Hypothalamus (tissue), 51 donors: ENCODE measurements around the gene RUNX2.
"Not testable (repeated sequence)": the region's sequence is repeated elsewhere in the genome, so short reads cannot be mapped to it uniquely, and the experiment has no call there.

Source experiments
- DNase-seq, 51 donors: peaks; one replicate each; lab custom pipeline; 2025; lab: John Stamatoyannopoulos, UW

The RUNX2 gene

DNA sequence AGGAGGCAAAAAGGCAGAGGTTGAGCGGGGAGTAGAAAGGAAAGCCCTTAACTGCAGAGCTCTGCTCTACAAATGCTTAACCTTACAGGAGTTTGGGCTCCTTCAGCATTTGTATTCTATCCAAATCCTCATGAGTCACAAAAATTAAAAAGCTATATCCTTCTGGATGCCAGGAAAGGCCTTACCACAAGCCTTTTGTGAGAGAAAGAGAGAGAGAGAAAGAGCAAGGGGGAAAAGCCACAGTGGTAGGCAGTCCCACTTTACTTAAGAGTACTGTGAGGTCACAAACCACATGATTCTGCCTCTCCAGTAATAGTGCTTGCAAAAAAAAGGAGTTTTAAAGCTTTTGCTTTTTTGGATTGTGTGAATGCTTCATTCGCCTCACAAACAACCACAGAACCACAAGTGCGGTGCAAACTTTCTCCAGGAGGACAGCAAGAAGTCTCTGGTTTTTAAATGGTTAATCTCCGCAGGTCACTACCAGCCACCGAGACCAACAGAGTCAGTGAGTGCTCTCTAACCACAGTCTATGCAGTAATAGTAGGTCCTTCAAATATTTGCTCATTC is at the start of gene RUNX2:
TSS of gene RUNX2 (plus strand) at position 375 of the 567 bp plus-strand sequence. CDS start 397 bp downstream, outside the sequence.
- DNase-seq, result peak in 2 of 51 donors; percentile 3 to 14

DNA sequence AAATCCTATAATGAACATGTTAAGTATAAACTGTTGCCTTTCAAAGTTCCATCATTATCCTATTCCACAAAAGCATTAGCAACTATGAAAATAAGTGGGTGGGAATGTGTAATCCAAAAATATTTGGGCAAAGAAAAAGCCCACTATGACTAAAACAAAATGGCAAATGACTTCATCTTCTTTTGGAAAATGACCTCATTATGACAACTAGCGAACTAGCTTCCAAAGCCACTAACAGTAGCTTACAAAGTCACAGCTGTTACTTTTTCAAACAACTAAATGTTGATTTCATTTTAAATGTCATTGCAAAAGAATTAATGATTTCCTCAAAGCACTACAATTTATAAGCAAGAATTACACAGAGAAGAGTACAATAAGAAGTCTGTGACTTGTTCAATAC is 49.8 kb upstream of the RUNX2 start:
- no peak for DNase-seq

DNA sequence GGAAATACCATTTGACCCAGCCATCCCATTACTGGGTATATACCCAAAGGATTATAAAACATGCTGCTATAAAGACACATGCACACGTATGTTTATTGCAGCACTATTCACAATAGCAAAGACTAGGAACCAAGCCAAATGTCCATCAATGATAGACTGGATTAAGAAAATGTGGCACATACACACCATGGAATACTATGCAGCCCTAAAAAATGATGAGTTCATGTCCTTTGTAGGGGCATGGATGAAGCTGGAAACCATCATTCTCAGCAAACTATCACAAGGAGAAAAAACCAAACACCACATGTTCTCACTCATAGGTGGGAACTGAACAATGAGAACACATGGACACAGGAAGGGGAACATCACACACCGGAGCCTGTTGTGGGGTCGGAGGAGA is 41.4 kb upstream of the RUNX2 start:
- not testable (repeated sequence) for DNase-seq

DNA sequence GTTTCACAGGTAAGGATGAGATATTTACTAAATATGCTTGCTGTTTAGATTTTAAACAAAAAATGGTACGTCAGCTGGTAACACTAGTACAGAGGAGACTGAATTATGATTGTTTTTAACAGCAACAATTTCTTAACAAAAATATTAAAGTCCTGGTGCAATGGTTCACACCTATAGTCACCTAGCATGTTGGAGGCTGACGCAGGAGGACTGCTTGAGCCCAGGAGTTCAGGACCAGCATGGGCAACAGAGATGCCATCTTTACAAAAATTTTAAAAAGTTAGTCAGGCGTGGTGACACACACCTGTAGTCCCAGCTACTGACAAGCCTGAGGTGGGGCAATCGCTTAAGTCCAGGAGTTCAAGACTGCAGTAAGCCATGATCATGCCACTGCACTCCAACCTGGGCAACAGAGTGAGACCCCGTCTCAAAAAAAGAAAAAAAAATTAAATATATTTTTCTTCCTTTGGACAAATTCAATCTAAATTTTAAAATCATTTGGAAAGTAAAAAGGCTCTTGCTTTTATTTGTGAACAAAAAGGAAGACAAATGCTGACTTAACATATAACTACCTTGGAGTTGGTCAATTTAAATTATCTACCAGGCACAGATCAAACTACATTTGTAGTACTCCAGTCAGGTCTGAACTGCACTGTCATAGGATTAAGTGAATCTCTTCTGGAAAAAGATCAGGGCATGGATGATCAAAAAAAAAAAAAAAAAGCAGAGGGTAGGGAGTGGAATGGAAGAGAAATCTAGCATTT is 38.2 kb upstream of the RUNX2 start:
- no peak for DNase-seq

DNA sequence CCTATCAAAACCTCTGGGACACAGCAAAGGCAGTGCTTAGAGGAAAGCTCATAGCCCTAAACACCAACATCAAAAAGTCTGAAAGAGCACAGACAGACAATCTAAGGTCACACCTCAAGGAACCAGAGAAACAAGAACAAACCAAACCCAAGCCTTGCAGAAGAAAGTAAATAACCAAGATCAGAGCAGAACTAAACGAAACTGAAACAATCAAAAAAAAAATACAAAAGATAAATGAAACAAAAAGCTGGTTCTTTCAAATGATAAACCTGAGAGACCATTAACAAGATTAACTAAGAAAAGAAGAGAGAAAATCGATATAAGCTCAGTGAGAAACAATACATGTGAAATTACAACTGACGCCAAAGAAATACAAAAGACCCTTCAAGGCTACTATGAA is 34.8 kb upstream of the RUNX2 start:
- no peak for DNase-seq

DNA sequence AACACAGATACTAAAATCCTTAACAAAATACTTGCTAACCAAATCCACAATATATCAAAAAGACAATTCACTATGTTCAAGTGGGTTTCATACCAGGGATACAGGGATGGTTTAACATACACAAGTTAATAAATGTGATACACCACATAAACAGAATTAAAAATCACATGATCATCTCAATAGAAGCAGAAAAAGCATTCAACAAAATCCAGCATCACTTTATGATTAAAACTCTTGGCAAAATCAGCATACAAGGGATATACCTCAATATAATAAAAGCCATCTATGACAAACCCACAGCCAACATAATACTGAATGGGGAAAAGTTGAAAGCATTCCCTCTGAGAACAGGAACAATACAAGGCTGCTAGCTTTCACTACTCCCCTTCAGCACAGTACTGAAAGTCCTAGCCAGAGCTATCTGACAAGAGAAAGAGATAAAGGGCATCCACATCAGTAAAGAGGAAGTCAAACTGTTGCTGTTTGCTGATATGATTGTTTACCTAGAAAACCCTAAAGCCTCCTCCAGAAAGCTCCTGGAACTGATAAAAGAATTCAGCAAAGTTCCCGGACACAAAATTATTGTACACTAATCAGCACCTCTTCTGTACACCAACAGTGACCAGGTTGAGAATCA is 33.9 kb upstream of the RUNX2 start:
- DNase-seq, result not testable (repeated sequence)

DNA sequence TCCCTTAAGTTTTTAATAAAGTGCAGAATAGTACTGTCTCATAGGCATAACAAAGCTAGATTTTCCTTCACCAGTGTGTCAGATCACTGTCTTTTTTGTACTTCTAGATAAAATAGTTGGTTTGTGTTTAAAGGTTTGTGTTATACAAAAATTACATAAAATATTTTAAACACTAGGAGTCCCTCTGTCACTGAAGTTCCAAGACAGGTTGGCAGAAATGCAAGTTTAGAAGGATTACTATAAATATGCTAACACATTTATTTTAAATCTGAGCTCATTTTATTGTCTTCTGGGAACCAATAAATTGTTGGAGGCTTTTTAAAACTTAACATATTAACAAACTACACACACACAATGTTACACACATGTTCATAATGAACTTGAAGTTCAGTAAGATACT is 30.8 kb upstream of the RUNX2 start:
- no peak for DNase-seq

DNA sequence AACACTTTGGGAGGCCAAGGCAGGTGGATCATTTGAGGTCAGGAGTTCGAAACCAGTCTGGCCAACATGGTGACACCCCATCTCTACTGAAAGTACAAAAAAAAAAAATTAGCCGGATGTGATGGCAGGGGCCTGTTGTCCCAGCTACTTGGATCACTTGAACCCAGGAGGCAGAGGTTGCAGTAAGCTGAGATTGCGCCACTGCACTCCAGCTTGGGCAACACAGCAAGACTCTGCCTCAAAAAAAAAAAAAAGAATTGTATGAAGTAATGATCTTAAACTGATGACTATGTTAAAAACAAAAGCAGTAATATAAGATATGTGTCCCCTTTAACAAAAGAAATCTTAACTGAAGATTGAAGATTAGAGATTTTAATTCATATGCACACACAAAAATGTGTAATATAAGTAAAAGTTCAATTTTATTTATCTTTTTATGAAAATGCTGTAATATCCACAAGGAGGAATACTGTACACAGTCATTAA is 29.0 kb upstream of the RUNX2 start:
- no peak for DNase-seq

DNA sequence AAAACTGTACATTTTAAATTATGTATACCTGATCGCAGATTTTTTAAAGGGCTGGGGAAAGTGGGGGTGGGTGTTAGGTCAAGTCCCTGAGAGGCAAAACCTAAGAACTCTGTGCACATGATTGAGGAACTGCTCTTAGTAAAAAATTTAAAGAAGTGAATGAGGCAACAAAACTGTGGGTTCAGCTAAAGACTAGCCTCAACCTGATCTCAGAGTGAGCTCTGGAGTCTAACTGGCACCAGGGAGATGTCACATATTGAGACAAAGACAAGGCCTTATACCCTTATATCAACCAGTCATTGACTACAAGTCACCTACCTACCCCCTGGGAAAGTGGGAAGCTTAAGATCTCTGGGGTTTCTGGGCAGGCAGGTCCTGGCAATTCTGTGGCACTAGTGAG is 27.4 kb upstream of the RUNX2 start:
- DNase-seq, result no peak

DNA sequence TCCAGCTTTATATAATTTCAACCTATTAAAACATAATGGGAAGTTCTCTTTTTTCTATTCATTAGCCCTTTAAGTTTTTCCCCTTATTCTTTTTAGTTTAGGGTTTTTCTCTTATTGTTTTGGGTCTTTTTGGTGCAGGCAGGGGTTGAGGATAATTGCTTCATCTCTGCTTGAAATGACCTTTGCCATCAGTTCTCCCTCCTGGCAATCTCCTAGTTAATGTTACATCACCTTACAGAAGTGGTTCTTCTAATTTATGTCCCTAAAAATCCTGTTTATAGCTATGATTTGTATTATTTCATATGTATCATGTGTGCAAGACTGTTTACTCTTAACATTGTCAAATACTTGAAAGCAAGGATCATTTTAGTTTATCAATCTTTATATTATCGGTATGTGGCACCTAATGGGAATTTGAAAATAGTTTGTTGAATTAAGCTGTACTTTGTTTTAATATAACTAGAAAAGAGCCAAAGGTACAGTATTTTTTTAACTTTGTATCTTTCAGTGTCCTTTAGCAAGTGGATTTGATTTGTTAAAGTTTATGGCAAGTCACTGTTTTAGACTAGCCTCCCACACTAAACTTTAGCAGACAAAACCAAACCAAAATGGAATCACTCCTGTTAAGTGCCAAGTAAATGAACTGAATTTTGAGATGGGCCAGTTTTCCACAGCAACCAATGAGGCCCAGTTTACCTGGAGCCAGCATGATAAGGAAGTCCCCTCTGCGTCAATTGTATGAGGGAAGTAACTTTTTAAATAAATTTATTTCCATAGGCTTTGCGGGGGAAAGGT is 26.6 kb upstream of the RUNX2 start:
- DNase-seq, result no peak

DNA sequence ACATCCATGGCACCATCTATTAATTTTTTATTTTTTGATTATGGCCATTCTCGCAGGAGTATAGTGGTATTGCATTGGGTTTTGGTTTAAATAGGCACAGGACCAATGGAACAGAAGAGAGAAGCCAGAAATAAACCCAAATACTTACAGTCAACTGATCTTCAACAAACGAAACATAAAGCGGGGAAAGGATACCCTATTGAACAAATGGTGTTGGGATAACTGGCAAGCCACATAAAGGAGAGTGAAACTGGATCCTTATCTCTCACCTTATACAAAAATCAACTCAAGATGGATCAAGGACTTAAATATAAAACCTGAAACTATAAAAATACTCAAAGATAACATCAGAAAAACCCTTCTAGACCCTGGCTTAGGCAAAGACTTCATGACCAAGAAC is 25.3 kb upstream of the RUNX2 start:
- no peak for DNase-seq

DNA sequence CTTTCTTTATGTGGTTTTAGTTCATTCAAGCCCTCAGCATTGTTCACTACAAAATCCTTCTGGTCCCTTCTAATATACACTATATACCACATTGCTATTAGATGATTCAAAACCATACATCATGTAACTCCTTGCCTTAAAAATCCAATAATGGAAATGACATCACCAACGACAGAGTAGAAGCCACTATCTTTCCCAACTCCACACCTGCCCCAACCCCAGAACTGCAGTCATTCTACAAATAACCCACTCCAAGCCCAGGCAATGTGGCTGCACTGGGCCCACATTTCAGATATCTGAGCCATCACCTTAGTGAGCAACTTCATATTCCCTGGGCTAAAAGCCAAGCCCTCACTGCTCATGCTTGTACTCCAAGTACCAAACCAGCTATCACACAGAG is 22.6 kb upstream of the RUNX2 start:
- DNase-seq, result no peak

DNA sequence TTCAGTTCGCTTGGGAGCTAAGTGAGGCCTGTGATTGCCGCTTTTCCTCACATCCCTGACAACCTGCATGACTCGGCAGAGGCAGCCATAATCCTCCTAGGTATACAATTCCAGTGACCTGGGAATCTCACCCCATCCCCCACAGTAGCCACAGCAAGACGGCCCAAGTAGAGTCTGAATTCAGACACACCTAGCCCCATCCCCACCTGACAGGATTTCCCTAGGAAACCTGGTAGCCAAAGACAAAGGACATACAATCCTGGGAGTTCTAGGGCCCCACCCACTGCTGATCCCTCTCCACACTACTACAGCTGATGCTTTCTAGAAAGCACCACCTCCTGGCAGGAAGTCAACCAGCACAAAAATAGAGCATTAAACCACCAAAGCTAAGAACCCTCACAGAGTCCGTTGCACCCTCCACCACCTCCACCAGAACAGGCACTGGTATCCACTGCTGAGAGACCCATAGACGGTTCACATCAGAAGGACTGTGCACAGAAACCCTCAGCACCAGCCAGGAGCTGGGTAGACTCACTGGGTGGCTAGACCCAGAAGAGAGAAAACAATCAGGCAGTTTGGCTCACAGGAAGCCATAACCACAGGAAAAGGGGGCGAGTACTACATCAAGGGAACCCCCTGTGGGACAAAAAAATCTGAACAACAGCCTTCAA is 17.9 kb upstream of the RUNX2 start:
- no peak for DNase-seq

DNA sequence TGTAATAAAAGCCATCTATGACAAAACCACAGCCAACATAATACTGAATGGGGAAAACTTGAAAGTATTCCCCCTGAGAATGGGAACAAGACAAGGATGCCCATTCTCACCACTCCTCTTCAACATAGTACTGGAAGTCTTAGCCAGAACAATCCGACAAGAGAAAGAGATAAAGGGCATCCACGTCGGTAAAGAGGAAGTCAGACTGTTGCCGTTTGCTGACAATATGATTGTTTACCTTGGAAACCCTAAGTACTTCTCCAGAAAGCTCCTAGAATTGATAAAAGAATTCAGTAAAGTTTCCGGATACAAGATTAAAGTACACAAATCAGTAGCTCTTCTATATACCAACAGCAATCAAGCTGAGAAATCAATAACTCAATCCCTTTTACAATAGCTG is 14.0 kb upstream of the RUNX2 start:
- no peak for DNase-seq

DNA sequence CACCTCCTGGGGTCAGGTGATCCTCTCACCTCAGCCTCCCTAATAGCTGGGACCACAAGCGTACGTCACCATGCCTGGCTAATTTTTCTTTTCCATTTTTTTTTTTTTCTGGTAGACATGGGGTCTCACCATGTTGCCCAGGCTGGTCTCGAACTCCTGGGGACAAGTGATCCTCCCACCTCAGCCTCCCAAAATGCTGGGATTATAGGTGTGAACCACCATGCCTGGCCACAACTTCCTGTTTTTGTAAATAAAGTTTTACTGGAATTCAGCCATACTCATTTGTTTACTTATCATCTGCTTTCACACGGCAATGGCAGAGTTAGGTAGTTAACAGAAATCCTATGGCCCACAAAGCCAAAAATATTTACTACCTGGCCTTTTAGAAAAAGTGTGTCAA is 7.8 kb upstream of the RUNX2 start:
- no peak for DNase-seq

DNA sequence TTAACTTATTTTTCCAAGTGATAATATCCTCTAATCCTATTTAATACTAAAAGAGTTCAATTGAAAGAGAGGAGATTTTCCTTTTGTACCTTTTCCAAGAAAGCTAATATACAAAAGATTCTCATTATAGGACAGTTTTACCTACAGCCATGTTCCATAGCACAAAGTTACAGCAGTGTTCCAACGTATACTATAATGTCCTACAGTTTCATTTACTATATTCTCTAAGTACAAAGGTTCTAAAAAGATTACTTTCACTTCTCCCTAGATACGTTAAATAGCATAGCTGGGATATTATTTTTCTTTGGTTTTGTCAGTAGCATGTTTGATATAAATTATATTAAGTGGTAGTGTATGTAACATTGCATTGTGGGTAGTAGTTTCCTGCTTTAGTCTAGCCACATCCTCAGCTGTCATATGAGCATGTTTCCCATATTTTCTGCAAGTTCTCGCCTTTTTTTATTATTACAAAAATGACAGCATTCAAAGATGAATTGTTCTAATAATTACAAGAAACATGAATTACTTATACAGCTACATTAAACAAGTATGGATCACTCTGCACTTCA is 4.4 kb upstream of the RUNX2 start:
- no peak for DNase-seq

DNA sequence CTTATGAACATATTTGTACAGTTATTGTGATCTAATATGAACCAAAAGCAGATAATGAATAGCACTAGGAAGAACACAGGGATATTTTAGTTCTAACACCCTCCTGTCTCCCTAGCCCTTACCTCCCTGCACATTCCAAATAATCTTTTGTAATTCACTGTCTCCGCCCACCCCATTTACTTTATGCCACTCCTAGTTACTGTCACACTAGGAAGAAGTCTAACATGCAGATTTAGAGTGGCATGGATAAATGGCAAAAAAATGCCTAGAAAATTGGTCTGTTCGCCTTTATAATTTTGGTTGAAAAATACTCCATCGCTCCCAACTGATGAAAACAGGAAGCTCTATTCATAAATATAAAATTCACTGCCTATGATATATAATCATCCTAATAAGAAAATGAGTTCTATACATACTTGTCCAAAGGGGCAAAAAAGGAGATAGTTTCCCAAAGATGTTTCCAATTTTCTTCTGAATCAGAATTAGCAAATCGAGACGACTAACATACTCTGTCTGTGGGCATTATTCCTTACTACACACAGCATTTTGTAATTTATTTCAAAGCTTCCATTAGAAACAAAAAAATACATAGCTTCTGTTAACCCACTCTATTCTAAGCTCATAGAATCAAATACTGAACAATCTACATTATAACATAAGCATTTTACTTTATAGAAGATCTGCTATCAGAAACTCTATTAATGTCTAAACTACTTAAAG is 1.3 kb upstream of the RUNX2 start:
- no peak for DNase-seq

DNA sequence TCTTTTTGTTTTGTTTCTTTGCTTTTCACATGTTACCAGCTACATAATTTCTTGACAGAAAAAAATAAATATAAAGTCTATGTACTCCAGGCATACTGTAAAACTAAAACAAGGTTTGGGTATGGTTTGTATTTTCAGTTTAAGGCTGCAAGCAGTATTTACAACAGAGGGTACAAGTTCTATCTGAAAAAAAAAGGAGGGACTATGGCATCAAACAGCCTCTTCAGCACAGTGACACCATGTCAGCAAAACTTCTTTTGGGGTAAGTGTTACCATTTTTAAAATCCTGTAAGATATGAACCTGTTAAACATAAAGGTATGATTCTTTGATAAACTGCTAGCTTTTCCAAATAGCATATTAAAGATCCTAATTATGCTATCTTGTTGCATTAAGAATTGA is 393 bp downstream of the RUNX2 start:
- no peak for DNase-seq

DNA sequence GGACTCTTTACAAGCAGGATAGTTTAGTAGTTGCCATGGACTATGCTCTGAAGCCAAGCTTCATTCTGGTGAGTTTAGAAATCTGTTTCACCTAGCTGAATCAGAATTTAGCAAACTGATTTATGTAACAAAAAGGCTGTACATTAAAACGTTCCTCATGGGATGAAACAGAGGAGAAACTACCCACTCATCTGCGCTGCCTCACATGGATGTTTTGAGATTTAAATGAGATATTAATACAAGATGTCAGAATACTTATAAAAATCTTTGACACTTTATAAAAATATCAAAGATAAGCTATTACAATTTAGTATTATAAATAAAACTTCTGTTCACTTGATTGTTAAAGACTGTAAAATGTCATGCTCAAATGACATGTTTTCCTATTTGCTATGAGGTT is 16.8 kb downstream of the RUNX2 start:
- DNase-seq, result no peak
